CD4-positive, alpha-beta T cell (primary cell): ENCODE data around the gene HYAL1. TPM values are rescaled to one million over a fixed set of nuclear protein-coding genes. Genes with fewer than 3 reads are reported as not detected.

Experiments
- ATAC-seq: fragments of 200-7000 bp; cut with Tn5 transposase; one replicate; pipeline ENCODE4 v1.10.0; 2022; ENCODE audit warnings: mild to moderate bottlenecking; ENCODE audit not compliant: poor library complexity
- CTCF ChIA-PET: fragments of 350-600 bp; sonication (Branson Sonifier 250); formaldehyde crosslinking; loops from one replicate; lab custom pipeline; 2021; ENCODE audit warnings: antibody characterized with exemption, inconsistent platforms; lab: Charles Lee
- POLR2A ChIA-PET: fragments of 350-600 bp; sonication (Branson Sonifier 250); formaldehyde crosslinking; loops from one replicate; lab custom pipeline; 2021; ENCODE audit warnings: antibody characterized with exemption, inconsistent platforms; lab: Charles Lee
- DNase-seq, 14 experiments: peaks; one replicate each; pipeline ENCODE4 v3.0.0-alpha.2; 2013 to 2020; ENCODE audit warnings: mixed read lengths in 2 of 14
- H3K27ac ChIP-seq, 2 donors: one replicate each; pipeline versions ENCODE4 v1.5.1 to v1.7.0; 2013; ENCODE audit warnings: low read length in 2 of 2, low read depth in 1 of 2, mild to moderate bottlenecking in 1 of 2
- H3K27me3 ChIP-seq, 2 experiments: 1 replicate in 1 of 2; 2 replicates in 1 of 2; pipeline versions ENCODE4 v1.6.1 to v1.7.0; 2013; ENCODE audit warnings: low read length in 2 of 2, control low read depth in 1 of 2, mild to moderate bottlenecking in 1 of 2, moderate library complexity in 1 of 2; ENCODE audit not compliant: insufficient read depth in 2 of 2, control insufficient read depth in 1 of 2
- H3K36me3 ChIP-seq: one replicate; pipeline ENCODE4 v1.6.1; 2013; ENCODE audit warnings: low read length, control low read depth; ENCODE audit not compliant: insufficient read depth
- H3K4me1 ChIP-seq: one replicate; pipeline ENCODE4 v1.6.1; 2013; ENCODE audit warnings: low read length, control low read depth; ENCODE audit not compliant: insufficient read depth
- H3K4me3 ChIP-seq: one replicate; pipeline ENCODE4 v1.5.1; 2013; ENCODE audit warnings: mild to moderate bottlenecking, low read length, moderate library complexity
- H3K9me3 ChIP-seq, 2 experiments: 1 replicate in 1 of 2; 2 replicates in 1 of 2; pipeline versions ENCODE4 v1.6.1 to v1.7.0; 2013; ENCODE audit warnings: low read length in 2 of 2, mild to moderate bottlenecking in 2 of 2, control low read depth in 1 of 2, moderate library complexity in 1 of 2; ENCODE audit not compliant: control insufficient read depth in 1 of 2, insufficient read depth in 1 of 2
- H3K27ac Mint-ChIP-seq: one replicate; pipeline ENCODE4 v1.8.0; 2020; ENCODE audit warnings: mixed read lengths
- H3K27me3 Mint-ChIP-seq: one replicate; pipeline ENCODE4 v1.8.0; 2021; ENCODE audit warnings: mixed read lengths
- H3K36me3 Mint-ChIP-seq: one replicate; pipeline ENCODE4 v1.8.0; 2021; ENCODE audit warnings: low read depth, mixed read lengths
- H3K4me1 Mint-ChIP-seq: one replicate; pipeline ENCODE4 v1.8.0; 2021; ENCODE audit warnings: low read depth, mixed read lengths
- H3K4me3 Mint-ChIP-seq: one replicate; pipeline ENCODE4 v1.8.0; 2020; ENCODE audit warnings: mild to moderate bottlenecking, mixed read lengths
- H3K9me3 Mint-ChIP-seq: one replicate; pipeline ENCODE4 v1.8.0; 2020; ENCODE audit warnings: mixed read lengths
- intact Hi-C, 2 experiments: fragments of 100-400 bp; cut with DNase I in 1 of 2; cut with micrococcal nuclease in 1 of 2; formaldehyde crosslinking; loops; one replicate each; pipeline versions ENCODE4 v1.15.1 to v1.9.0; 2023 to 2025; cut with DNase I, micrococcal nuclease
- total RNA-seq, 174 experiments: library from RNA in 2 of 174; stranded (reverse) in 2 of 174; gene quantifications; one replicate each; pipeline ENCODE4 v1.2.3 and lab custom pipeline; 2021 to 2026
- TF ChIP-seq, protein P1 (sequence below): fragments of 200-600 bp; IDR thresholded peaks from one replicate; pipeline ENCODE4 v1.8.0; 2022; ENCODE audit warnings: antibody characterized with exemption, mild to moderate bottlenecking

HYAL1 gene
- total RNA-seq, 2 experiments from 2014 or later, result 0.38 TPM; not detected in 1

DNA sequence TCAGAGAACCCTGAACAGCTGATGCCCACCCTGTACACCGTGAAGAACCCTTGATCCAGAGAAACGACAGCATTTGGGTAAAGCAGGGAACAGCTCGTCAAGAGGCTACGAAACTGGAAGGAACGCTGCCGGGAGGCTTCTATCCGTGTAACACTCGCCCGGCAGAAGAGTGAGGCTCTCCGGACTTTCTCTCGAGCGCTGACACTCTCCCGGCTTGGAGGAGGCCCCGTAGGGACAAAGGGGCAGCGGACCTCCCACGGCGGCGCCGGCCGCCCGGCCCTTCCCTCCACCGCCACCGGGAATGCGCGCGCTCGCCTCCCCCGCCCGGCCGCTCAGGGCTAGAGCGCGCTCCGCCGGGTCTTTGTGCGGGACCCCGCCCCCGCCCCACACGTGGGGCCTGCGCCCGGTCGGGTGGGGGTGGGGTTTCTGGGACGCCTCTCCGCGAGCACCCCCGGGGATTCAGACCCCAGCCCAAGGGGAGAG is 17.5 kb upstream of the HYAL1 start:
- intact Hi-C loops, result loop anchor here (1.0 to 5.0 kb wide), 4 partner anchors 16 to 129 kb away; partner anchors contain the start of genes HYAL3 (in 2 of the 2), NAA80 (in 2 of the 2) and GNAT1 (in 1 of the 2)
- ChIA-PET POLR2A (interaction anchor here (1.0 to 3.6 kb wide), 5 partner anchors 16 to 30 kb away, joined by 4 to 25 read pairs (median 15); partner anchors contain the start of genes CYB561D2, HYAL3, IFRD2 and NAA80), CTCF (interaction anchor here (0.6 to 1.3 kb wide), 5 partner anchors 14 to 30 kb away, joined by 3 to 13 read pairs (median 4); partner anchors contain the start of genes CYB561D2, IFRD2 and NPRL2)
- Histone ChIP-seq H3K36me3 (peaks cover 5% of the 10 kb centered on the region), H3K4me3 (peak overlapping the region; percentile 68), H3K27ac (no peak overlapping the region), H3K4me1 (peaks cover 77% of the 10 kb centered on the region), H3K27me3 (no peaks in the 10 kb centered on the region), H3K9me3 (no peaks in the 10 kb centered on the region)
- TF ChIP-seq, protein P1, sequence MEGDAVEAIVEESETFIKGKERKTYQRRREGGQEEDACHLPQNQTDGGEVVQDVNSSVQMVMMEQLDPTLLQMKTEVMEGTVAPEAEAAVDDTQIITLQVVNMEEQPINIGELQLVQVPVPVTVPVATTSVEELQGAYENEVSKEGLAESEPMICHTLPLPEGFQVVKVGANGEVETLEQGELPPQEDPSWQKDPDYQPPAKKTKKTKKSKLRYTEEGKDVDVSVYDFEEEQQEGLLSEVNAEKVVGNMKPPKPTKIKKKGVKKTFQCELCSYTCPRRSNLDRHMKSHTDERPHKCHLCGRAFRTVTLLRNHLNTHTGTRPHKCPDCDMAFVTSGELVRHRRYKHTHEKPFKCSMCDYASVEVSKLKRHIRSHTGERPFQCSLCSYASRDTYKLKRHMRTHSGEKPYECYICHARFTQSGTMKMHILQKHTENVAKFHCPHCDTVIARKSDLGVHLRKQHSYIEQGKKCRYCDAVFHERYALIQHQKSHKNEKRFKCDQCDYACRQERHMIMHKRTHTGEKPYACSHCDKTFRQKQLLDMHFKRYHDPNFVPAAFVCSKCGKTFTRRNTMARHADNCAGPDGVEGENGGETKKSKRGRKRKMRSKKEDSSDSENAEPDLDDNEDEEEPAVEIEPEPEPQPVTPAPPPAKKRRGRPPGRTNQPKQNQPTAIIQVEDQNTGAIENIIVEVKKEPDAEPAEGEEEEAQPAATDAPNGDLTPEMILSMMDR, result no peak
- H3K36me3 Mint-ChIP-seq, result peaks cover 14% of the 10 kb centered on the region
- no peaks in the 10 kb centered on the region for H3K27me3 Mint-ChIP-seq
- peaks cover 47% of the 10 kb centered on the region for H3K4me1 Mint-ChIP-seq
- DNase-seq, result peak in 9 of 14 experiments; percentile 41 to 81 (median 60)
- peak; percentile 27 for ATAC-seq
- H3K4me3 Mint-ChIP-seq, result peak overlapping the region; percentile 96
- H3K27ac Mint-ChIP-seq, result peak overlapping the region; percentile 86
- H3K9me3 Mint-ChIP-seq, result no peaks in the 10 kb centered on the region

DNA sequence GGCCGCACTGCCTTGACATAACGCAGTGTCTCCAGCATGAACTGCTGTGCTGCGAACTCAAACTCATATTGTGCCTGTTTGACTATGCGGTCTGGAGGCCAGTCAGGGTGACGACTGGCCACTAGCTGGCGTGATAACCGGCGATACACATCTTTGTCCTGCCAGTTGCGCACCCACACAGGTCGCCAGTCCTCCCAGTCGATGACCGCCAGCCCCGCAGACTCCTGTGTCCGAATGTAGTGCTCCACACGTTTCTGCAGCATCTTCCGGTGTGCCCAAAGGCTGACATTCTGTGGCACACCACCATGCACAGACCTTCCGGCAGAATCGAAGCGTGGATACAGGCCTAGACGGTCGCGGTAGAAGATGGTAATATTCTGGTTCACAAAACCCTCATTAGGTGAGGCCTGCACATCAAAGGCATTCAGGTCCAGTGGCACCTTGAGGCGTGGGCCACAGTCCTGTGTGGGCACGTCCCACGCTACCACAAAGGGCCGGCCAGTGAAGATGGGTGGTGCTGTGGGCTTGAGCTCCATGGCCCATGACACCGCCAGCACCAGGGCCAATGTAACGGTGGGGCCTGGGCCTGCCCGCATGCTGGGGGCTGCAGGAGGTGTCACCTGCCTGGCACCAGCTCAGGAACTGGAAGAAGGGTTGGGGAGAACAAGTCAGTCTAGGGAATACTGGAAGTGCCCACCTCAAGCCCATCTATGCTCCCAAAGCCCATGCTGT is 16.7 kb upstream of the HYAL1 start:
- CTCF ChIA-PET, result interaction anchor here (0.6 kb wide), 1 partner anchor 43 kb away, joined by 6 read pairs; no protein-coding TSS in a partner anchor
- H3K36me3 Mint-ChIP-seq, result peaks cover 9% of the 10 kb centered on the region
- Histone ChIP-seq H3K9me3 (no peaks in the 10 kb centered on the region), H3K4me3 (peak overlapping the region; percentile 68), H3K4me1 (peaks cover 75% of the 10 kb centered on the region), H3K27me3 (no peaks in the 10 kb centered on the region), H3K27ac (no peak overlapping the region), H3K36me3 (no peaks in the 10 kb centered on the region)
- ATAC-seq (no peak), DNase-seq (peak in 1 of 14 experiments; percentile 25)
- intact Hi-C loops, result loop anchor here (1.0 to 5.0 kb wide), 4 partner anchors 17 to 128 kb away; partner anchors contain the start of genes GNAT1 (in 1 of the 2), HYAL3 (in 1 of the 2) and NAA80 (in 1 of the 2)
- H3K4me3 Mint-ChIP-seq, result peak overlapping the region; percentile 96
- POLR2A ChIA-PET, result interaction anchor here (1.3 to 3.6 kb wide), 3 partner anchors 18 to 31 kb away, joined by 4 to 25 read pairs (median 15); partner anchors contain the start of genes CYB561D2, HYAL3, NAA80 and NPRL2
- H3K27ac Mint-ChIP-seq, result peak overlapping the region; percentile 86
- H3K27me3 Mint-ChIP-seq, result no peaks in the 10 kb centered on the region
- H3K4me1 Mint-ChIP-seq, result peaks cover 46% of the 10 kb centered on the region
- TF ChIP-seq, protein P1, result no peak
- H3K9me3 Mint-ChIP-seq, result no peaks in the 10 kb centered on the region

DNA sequence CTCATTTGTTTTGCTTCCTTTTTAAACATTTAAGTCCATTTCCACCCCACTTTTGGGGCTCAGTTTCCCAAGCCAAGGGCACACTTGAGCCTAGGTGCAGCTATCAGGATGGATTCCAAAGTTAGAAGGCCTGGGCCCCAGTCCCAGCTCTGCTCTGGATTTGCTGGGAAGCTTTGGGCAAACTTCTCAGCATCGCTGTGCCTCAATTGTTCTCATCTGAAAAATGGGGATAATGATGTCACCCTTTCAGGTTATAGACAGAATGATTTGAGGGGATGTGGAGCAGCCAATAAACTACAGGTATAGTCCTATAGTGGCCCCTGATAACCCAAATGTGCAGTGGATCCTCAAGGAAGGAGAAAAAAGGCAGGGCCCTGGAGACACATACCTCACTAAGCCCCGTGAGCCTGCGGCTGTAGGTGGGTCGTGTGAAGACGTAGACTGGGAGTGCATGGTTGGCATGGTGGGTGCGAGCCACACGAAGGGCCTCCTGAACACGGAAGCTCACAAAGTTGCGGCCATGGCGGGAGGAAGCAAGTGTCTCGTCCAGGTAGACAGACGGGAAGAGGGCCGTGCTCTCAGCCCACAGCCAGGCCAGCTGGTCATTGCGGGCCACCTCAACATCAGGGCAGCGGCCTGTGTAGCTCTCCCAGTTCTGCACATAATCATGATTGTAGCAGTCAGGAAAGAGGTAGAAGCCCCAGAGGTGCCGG is 16.0 kb upstream of the HYAL1 start:
- peaks cover 1% of the 10 kb centered on the region for H3K36me3 Mint-ChIP-seq
- no peaks in the 10 kb centered on the region for H3K9me3 Mint-ChIP-seq
- H3K27ac Mint-ChIP-seq, result no peak overlapping the region
- H3K4me3 Mint-ChIP-seq, result peak overlapping the region; percentile 96
- POLR2A ChIA-PET, result interaction anchor here (0.7 to 2.8 kb wide), 4 partner anchors 18 to 27 kb away, joined by 3 to 25 read pairs (median 12); partner anchors contain the start of genes HYAL3, IFRD2 and NAA80
- H3K36me3 ChIP-seq, result no peaks in the 10 kb centered on the region
- H3K27me3 Mint-ChIP-seq, result no peaks in the 10 kb centered on the region
- no peak overlapping the region for H3K27ac ChIP-seq
- intact Hi-C loops, result loop anchor here in 1 of 2 experiments (1.0 kb wide), 1 partner anchor 17 kb away; no protein-coding TSS in a partner anchor
- H3K4me1 Mint-ChIP-seq, result peaks cover 40% of the 10 kb centered on the region
- no peak for ATAC-seq
- H3K4me3 ChIP-seq, result no peak overlapping the region
- H3K9me3 ChIP-seq, result no peaks in the 10 kb centered on the region
- H3K4me1 ChIP-seq, result peaks cover 73% of the 10 kb centered on the region
- CTCF ChIA-PET, result interaction anchor here (0.6 kb wide), 1 partner anchor 42 kb away, joined by 6 read pairs; no protein-coding TSS in a partner anchor
- TF ChIP-seq, protein P1, result no peak
- H3K27me3 ChIP-seq, result no peaks in the 10 kb centered on the region
- DNase-seq, result peak in 2 of 14 experiments; percentile 2 to 30
